Tibial nerve (tissue), 3 donors: ENCODE data around the gene CFAP69.

Experiments
- POLR2A ChIP-seq, 2 donors: fragments of 450-650 bp; IDR thresholded peaks; one replicate each; pipeline ENCODE4 v1.6.1; 2017; ENCODE audit warnings: antibody characterized with exemption in 2 of 2, mild to moderate bottlenecking in 2 of 2, moderate library complexity in 2 of 2
- TF ChIP-seq, protein P1 (sequence below), 5 experiments: fragments of 200-600 bp in 3 of 5; fragments of 450-650 bp in 2 of 5; sonication (generic) in 3 of 5; IDR thresholded peaks; one replicate each; pipeline ENCODE4 v1.5.1; 2016 to 2019; ENCODE audit warnings: antibody characterized with exemption in 5 of 5, mild to moderate bottlenecking in 3 of 5, moderate library complexity in 2 of 5

DNA sequence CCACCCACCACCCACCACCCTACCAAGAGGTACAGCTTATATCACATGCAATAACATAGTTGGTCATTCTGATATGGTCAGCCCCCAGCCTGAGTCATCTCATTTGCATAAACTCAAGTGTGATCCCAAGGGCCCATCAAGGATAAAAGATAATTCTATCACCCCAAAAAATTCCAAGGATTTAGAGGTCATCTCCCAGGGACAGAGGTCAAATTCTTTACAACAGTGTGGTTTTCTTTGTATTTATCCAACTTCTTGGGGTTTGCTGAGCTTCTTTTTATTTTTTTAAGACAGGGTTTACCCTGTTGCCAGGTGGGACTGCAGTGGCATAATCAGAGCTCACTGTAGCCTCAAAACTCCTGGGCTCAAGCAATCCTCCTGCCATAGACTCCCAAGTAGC lies 92.1 kb downstream of the CFAP69 start:
- no peak for TF ChIP-seq POLR2A (IDR thresholded peaks at IDR 0.05)
- TF ChIP-seq, protein P1, sequence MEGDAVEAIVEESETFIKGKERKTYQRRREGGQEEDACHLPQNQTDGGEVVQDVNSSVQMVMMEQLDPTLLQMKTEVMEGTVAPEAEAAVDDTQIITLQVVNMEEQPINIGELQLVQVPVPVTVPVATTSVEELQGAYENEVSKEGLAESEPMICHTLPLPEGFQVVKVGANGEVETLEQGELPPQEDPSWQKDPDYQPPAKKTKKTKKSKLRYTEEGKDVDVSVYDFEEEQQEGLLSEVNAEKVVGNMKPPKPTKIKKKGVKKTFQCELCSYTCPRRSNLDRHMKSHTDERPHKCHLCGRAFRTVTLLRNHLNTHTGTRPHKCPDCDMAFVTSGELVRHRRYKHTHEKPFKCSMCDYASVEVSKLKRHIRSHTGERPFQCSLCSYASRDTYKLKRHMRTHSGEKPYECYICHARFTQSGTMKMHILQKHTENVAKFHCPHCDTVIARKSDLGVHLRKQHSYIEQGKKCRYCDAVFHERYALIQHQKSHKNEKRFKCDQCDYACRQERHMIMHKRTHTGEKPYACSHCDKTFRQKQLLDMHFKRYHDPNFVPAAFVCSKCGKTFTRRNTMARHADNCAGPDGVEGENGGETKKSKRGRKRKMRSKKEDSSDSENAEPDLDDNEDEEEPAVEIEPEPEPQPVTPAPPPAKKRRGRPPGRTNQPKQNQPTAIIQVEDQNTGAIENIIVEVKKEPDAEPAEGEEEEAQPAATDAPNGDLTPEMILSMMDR (IDR thresholded peaks at IDR 0.05), result no peak
